Measurements from ENCODE around the gene IPP.

- TF ChIP-seq CTCF (IDR thresholded peaks at IDR 0.05 in 8 of 11, conservative IDR thresholded peaks at IDR 0.05 in 3 of 11) (no peak), POLR2A (IDR thresholded peaks at IDR 0.05) (no peak), POLR2AphosphoS5 (IDR thresholded peaks at IDR 0.05) (no peak)
These were observed 15.7 kb upstream of the IPP start for GRCh38 chr1:45765999-45766792.
